ENCODE data around the gene F12.

The F12 gene

GRCh38 chr5:177357459-177358351 lies 51.7 kb downstream of the F12 start, which contains the start of gene RGS14:
TSS of gene RGS14 (plus strand) at chr5:177357924. CDS start at chr5:177358025, 101 bp downstream.
- H3K27ac ChIP-seq, result peak within 1 kb of the TSS; percentile 46 to 88 (median 80); a peak in 21 of 22 replicates

DNA sequence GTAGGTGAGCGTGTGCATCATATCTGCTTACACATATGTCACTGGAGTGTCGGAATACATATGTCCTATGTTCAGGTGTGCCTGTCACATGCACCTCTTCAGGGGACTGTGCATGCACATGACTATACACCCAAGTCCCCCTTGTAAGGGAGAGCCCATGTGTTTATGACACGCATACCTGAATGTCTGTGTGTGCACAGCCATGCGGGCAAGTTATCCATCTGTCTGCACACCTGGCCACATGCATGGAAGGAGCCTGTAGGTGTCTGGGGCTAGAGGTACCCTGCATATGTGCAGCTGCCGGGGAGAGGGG lies 52.3 kb downstream of the F12 start:
- H3K27ac ChIP-seq, result peak overlapping the region in 9 of 11 experiments; percentile 73 to 88 (median 81); a peak in 17 of 22 replicates
- H4K20me1 ChIP-seq, result peaks cover 0 to 22% (median 0%) of the 10 kb centered on the region in 11 experiments; a peak in 5 of 22 replicates
- no peaks in the 10 kb centered on the region for H3K36me3 ChIP-seq
- TF ChIP-seq Cebpa-rat (IDR thresholded peaks at IDR 0.05), result no peak
- H3K4me2 ChIP-seq, result peak overlapping the region; percentile 93 to 100 (median 99)
- H3K27me3 ChIP-seq, result no peaks in the 10 kb centered on the region
- H3K9me3 ChIP-seq (replicated peaks in 1 of 11), result peaks cover 0 to 6% (median 0%) of the 10 kb centered on the region in 11 experiments; a peak in 2 of 22 replicates
- peak overlapping the region; percentile 60 to 81 (median 68); a peak in 18 of 20 replicates for H3K4me3 ChIP-seq
- H3K4me1 ChIP-seq, result peaks cover 74 to 97% (median 87%) of the 10 kb centered on the region in 10 experiments
- peak overlapping the region in 9 of 11 experiments; percentile 73 to 83 (median 80); a peak in 15 of 22 replicates for H3K9ac ChIP-seq

More at GRCh38 chr5:177357459-177358351, 51.7 kb downstream of the F12 start, which contains the start of gene RGS14:
- peak within 1 kb of the TSS; percentile 60 to 81 (median 68) for H3K4me3 ChIP-seq
- H3K9me3 ChIP-seq (replicated peaks in 1 of 11), result peaks cover 0 to 6% (median 0%) of the 10 kb centered on the region in 11 experiments; a peak in 2 of 22 replicates
- peaks cover 0 to 28% (median 0%) of the 10 kb centered on the region in 11 experiments; a peak in 5 of 22 replicates for H4K20me1 ChIP-seq
- no peaks in the 10 kb centered on the region for H3K27me3 ChIP-seq
- H3K4me1 ChIP-seq, result peaks cover 76 to 97% (median 87%) of the 10 kb centered on the region in 10 experiments
- H3K9ac ChIP-seq, result peak within 1 kb of the TSS; percentile 73 to 83 (median 80)
- no peak for TF ChIP-seq Cebpa-rat (IDR thresholded peaks at IDR 0.05)
- peak within 1 kb of the TSS; percentile 93 to 100 (median 99) for H3K4me2 ChIP-seq
- H3K36me3 ChIP-seq, result no peaks in the 10 kb centered on the region

DNA sequence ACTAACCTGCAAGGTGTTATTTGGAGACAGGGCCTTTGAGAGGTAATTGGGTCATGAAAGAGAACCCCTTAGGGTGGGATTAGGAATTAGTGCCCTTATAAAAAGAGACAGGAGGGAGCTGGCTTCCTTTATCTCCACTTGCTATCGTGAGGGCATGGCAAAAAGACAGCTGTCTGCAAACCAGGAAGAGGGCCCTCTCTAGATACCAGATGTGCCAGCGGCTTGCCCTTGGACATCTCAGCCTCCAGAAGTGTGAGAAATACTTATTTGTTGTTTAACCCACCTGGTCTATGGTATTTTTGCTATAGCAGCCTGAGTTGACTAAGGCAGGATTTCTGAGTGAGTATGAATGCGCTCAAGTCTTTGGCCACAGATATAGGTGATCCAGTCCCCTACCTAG lies 52.6 kb downstream of the F12 start:
- H3K4me2 ChIP-seq, result peak overlapping the region; percentile 93 to 100 (median 99)
- peak overlapping the region in 5 of 11 experiments; percentile 79 to 88 (median 83); a peak in 9 of 22 replicates for H3K27ac ChIP-seq
- TF ChIP-seq Cebpa-rat (IDR thresholded peaks at IDR 0.05), result no peak
- peak overlapping the region in 5 of 10 experiments; percentile 66 to 81 (median 67); a peak in 2 of 20 replicates for H3K4me3 ChIP-seq
- H3K4me1 ChIP-seq, result peaks cover 73 to 95% (median 86%) of the 10 kb centered on the region in 10 experiments
- peaks cover 0 to 18% (median 0%) of the 10 kb centered on the region in 11 experiments; a peak in 5 of 22 replicates for H4K20me1 ChIP-seq
- peak overlapping the region in 4 of 11 experiments; percentile 9 to 81 (median 80); a peak in 5 of 22 replicates for H3K9ac ChIP-seq
- H3K9me3 ChIP-seq (replicated peaks in 1 of 11), result peaks cover 0 to 6% (median 0%) of the 10 kb centered on the region in 11 experiments; a peak in 2 of 22 replicates
- no peaks in the 10 kb centered on the region for H3K27me3 ChIP-seq
- no peaks in the 10 kb centered on the region for H3K36me3 ChIP-seq

DNA sequence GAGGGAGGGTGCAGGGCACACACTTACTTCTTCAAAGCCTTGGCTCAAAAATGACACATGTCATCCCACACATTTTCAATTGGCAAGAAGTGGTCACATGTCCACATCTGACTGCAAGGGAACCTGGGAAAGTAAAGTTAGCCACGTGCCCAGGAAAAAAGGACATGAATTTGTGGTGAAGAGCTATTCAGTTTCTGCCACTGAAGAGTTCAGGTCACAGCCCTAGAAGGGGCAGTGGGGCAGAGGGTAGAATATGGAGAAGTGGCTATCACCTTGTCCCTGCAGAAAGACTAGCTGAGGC lies 53.5 kb downstream of the F12 start:
- peak overlapping the region in 5 of 11 experiments; percentile 6 to 88 (median 83); a peak in 5 of 22 replicates for H3K27ac ChIP-seq
- H3K36me3 ChIP-seq, result no peaks in the 10 kb centered on the region
- H3K4me2 ChIP-seq, result peak overlapping the region; percentile 93 to 100 (median 99)
- peaks cover 66 to 86% (median 77%) of the 10 kb centered on the region in 10 experiments for H3K4me1 ChIP-seq
- peaks cover 0 to 6% (median 0%) of the 10 kb centered on the region in 11 experiments; a peak in 2 of 22 replicates for H3K9me3 ChIP-seq (replicated peaks in 1 of 11)
- 0 out of 22 replicates have a peak overlapping the region, but pooled peaks of 1 of the 11 experiments have one; percentile 8 for H3K9ac ChIP-seq
- H4K20me1 ChIP-seq, result peaks cover 0 to 11% (median 0%) of the 10 kb centered on the region in 11 experiments; a peak in 5 of 22 replicates
- H3K27me3 ChIP-seq, result no peaks in the 10 kb centered on the region
- H3K4me3 ChIP-seq, result no peak overlapping the region
- TF ChIP-seq Cebpa-rat (IDR thresholded peaks at IDR 0.05), result no peak

GRCh38 chr5:177355162-177355867 lies 54.0 kb downstream of the F12 start:
- H3K4me1 ChIP-seq, result peaks cover 69 to 87% (median 80%) of the 10 kb centered on the region in 10 experiments
- peaks cover 0 to under 1% (median 0%) of the 10 kb centered on the region in 11 experiments; a peak in 1 of 22 replicates for H3K36me3 ChIP-seq
- H4K20me1 ChIP-seq, result peaks cover 0 to 14% (median 1%) of the 10 kb centered on the region in 11 experiments; a peak in 14 of 22 replicates
- no peaks in the 10 kb centered on the region for H3K27me3 ChIP-seq
- no peak overlapping the region for H3K4me3 ChIP-seq
- peak overlapping the region in 4 of 11 experiments; percentile 0 to 88 (median 42); a peak in 3 of 22 replicates for H3K27ac ChIP-seq
- H3K9ac ChIP-seq, result 0 out of 22 replicates have a peak overlapping the region, but pooled peaks of 1 of the 11 experiments have one; percentile 8
- peaks cover 0 to 6% (median 0%) of the 10 kb centered on the region in 11 experiments; a peak in 2 of 22 replicates for H3K9me3 ChIP-seq (replicated peaks in 1 of 11)
- peak overlapping the region; percentile 93 to 100 (median 99) for H3K4me2 ChIP-seq
- no peak for TF ChIP-seq Cebpa-rat (IDR thresholded peaks at IDR 0.05)

DNA sequence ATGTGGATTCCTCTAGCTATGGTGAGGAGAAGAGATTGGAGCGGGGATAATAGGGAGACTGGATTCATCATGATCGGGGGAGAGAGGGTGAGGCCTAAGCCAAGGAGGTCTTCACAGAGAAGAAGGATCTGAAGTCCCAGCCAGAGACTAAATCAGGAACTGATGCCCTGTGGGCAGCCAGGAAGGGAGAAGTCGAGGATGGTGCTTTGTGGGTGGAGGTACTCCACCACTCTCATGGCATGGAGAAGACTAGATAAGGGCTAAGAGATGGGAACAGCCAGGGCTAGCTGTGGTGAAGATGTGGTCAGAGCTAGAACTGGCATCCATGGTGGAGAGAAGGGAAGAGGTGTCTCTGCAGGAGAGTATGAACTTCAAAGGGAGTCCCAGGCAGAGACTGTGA lies 54.7 kb downstream of the F12 start:
- Histone ChIP-seq H3K27ac (peak overlapping the region in 2 of 11 experiments; percentile 0 to 1; a peak in 1 of 22 replicates), H4K20me1 (peaks cover 3 to 15% (median 7%) of the 10 kb centered on the region in 11 experiments; a peak in 18 of 22 replicates), H3K4me3 (no peak overlapping the region), H3K4me1 (peaks cover 70 to 87% (median 80%) of the 10 kb centered on the region in 10 experiments), H3K4me2 (peak overlapping the region in 9 of 11 experiments; percentile 93 to 99 (median 98); a peak in 17 of 22 replicates), H3K36me3 (peaks cover 0 to 6% (median 4%) of the 10 kb centered on the region in 11 experiments; a peak in 10 of 22 replicates), H3K9ac (no peak overlapping the region), H3K9me3 (replicated peaks in 1 of 11) (peaks cover 0 to 6% (median 0%) of the 10 kb centered on the region in 11 experiments; a peak in 2 of 22 replicates), H3K27me3 (no peaks in the 10 kb centered on the region)
- no peak for TF ChIP-seq Cebpa-rat (IDR thresholded peaks at IDR 0.05)

DNA sequence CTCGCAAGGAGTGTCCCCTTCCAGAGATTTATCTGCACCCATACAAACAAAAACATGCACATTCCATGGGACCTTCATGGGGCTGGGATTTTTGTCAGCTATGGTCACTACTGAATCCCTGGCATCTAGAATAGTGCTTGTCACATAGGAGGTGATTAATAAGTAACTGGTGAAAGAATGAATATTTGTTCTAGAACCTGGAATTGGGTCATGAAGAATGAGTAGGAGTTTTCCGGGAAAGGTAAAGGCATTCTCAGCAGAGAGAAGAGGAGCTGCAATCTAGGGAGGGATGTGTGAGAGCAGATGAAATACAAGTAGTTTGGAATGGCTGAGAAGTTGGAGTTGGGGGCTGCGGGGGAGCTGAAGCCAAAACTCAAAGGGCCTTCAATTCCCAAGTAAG lies 55.1 kb downstream of the F12 start:
- Histone ChIP-seq H3K36me3 (peaks cover 1 to 11% (median 9%) of the 10 kb centered on the region in 11 experiments; a peak in 18 of 22 replicates), H3K9me3 (replicated peaks in 1 of 11) (peaks cover 0 to 6% (median 0%) of the 10 kb centered on the region in 11 experiments; a peak in 2 of 22 replicates), H3K9ac (no peak overlapping the region), H3K4me1 (peaks cover 70 to 87% (median 80%) of the 10 kb centered on the region in 10 experiments), H3K27me3 (no peaks in the 10 kb centered on the region), H4K20me1 (peaks cover 8 to 20% (median 12%) of the 10 kb centered on the region in 11 experiments; a peak in 19 of 22 replicates), H3K4me3 (no peak overlapping the region), H3K4me2 (peak overlapping the region in 5 of 11 experiments; percentile 93 to 99 (median 98); a peak in 10 of 22 replicates), H3K27ac (no peak overlapping the region)
- no peak for TF ChIP-seq Cebpa-rat (IDR thresholded peaks at IDR 0.05)

- Histone ChIP-seq H3K4me2 (peak overlapping the region in 6 of 11 experiments; percentile 73 to 98 (median 87); a peak in 10 of 22 replicates), H3K9ac (no peak overlapping the region), H3K27me3 (no peaks in the 10 kb centered on the region), H4K20me1 (peaks cover 19 to 31% (median 23%) of the 10 kb centered on the region in 11 experiments; a peak in 19 of 22 replicates), H3K9me3 (replicated peaks in 1 of 11) (peaks cover 0 to 6% (median 0%) of the 10 kb centered on the region in 11 experiments; a peak in 2 of 22 replicates), H3K27ac (no peak overlapping the region), H3K4me1 (peaks cover 69 to 87% (median 80%) of the 10 kb centered on the region in 10 experiments), H3K4me3 (no peak overlapping the region), H3K36me3 (peaks cover 7 to 21% (median 20%) of the 10 kb centered on the region in 11 experiments; a peak in 18 of 22 replicates)
- no peak for TF ChIP-seq Cebpa-rat (IDR thresholded peaks at IDR 0.05)
These were observed 56.3 kb downstream of the F12 start for GRCh38 chr5:177353093-177353492.
